ENCODE measurements around the gene CYSTM1.
A peak's percentile ranks its signal among the peaks of the same experiment; 100 is the strongest.
"Not testable (repeated sequence)": the region's sequence is repeated elsewhere in the genome, so short reads cannot be mapped to it uniquely, and the experiment has no call there.

CYSTM1 gene

GRCh38 chr5:140151144-140152021, 23.6 kb upstream of the CYSTM1 start:
- DNase-seq, result no peak

- DNase-seq, result no peak
Observed at GRCh38 chr5:140152022-140152999, 22.7 kb upstream of the CYSTM1 start.

GRCh38 chr5:140153255-140153654, 21.7 kb upstream of the CYSTM1 start:
- no peak for DNase-seq

GRCh38 chr5:140153905-140154304, 21.1 kb upstream of the CYSTM1 start:
- DNase-seq, result no peak

- DNase-seq, result not testable (repeated sequence)
Observed at GRCh38 chr5:140154710-140155381, 20.1 kb upstream of the CYSTM1 start.

- peak; percentile 34 for DNase-seq
Observed at GRCh38 chr5:140157032-140157781, 17.8 kb upstream of the CYSTM1 start.

- no peak for DNase-seq
Observed at GRCh38 chr5:140159014-140159927, 15.7 kb upstream of the CYSTM1 start.

GRCh38 chr5:140162275-140162674, 12.7 kb upstream of the CYSTM1 start:
- no peak for DNase-seq

- no peak for DNase-seq
Observed at GRCh38 chr5:140162781-140163180, 12.2 kb upstream of the CYSTM1 start.

- no peak for DNase-seq
Observed at GRCh38 chr5:140165101-140165922, 9.7 kb upstream of the CYSTM1 start.

GRCh38 chr5:140165923-140166270, 9.1 kb upstream of the CYSTM1 start:
- no peak for DNase-seq

- no peak for DNase-seq
Observed at GRCh38 chr5:140166911-140167310, 8.1 kb upstream of the CYSTM1 start.

GRCh38 chr5:140168371-140168770, 6.6 kb upstream of the CYSTM1 start:
- DNase-seq, result no peak

- no peak for DNase-seq
Observed at GRCh38 chr5:140169410-140169809, 5.6 kb upstream of the CYSTM1 start.

GRCh38 chr5:140172483-140172882, 2.5 kb upstream of the CYSTM1 start:
- no peak for DNase-seq

- no peak for DNase-seq
Observed at GRCh38 chr5:140174014-140174413, 974 bp upstream of the CYSTM1 start.

- no peak for DNase-seq
Observed at GRCh38 chr5:140175367-140176030, 511 bp downstream of the CYSTM1 start.

GRCh38 chr5:140176031-140176387, 1.0 kb downstream of the CYSTM1 start:
- DNase-seq, result no peak

GRCh38 chr5:140178086-140178410, 3.1 kb downstream of the CYSTM1 start:
- DNase-seq, result no peak

GRCh38 chr5:140178482-140179116, 3.6 kb downstream of the CYSTM1 start:
- no peak for DNase-seq

Data from NCI-H1105 (cell line).